Measurements from ENCODE around the gene OR7G2.

DNA sequence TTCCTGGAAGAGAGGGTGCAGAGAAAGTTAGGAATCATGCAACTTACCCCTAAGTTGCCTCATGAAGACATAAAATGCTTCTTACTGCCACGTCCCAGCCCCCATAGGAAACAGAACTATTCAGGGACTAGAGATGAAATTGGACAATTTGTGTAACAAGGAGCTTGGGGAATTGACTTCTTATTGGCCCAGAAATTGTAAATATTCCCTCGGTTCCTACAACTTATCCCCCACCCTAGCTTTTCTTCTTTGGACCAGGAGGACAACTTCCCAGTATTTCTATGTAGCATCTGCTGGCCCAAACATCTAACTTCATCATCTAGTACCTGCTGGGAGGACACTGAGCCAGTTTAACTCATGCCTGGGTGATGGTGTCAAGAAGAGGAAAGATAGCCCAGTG is 20.5 kb downstream of the OR7G2 start, which contains the start of gene OR1M1:
- TF ChIP-seq SUZ12 (IDR thresholded peaks at IDR 0.05) (no peak), HDGF (IDR thresholded peaks at IDR 0.05; ENCODE audit: borderline replicate concordance) (no peak), ZNF384 (IDR thresholded peaks at IDR 0.05) (no peak), BHLHE40 (IDR thresholded peaks at IDR 0.05; ENCODE audit: borderline replicate concordance) (no peak), FOXK2 (IDR thresholded peaks at IDR 0.05) (no peak)
